ENCODE results near the gene ARHGAP22.
"Not testable (repeated sequence)": the region's sequence is repeated elsewhere in the genome, so short reads cannot be mapped to it uniquely, and the experiment has no call there.

The ARHGAP22 gene

DNA sequence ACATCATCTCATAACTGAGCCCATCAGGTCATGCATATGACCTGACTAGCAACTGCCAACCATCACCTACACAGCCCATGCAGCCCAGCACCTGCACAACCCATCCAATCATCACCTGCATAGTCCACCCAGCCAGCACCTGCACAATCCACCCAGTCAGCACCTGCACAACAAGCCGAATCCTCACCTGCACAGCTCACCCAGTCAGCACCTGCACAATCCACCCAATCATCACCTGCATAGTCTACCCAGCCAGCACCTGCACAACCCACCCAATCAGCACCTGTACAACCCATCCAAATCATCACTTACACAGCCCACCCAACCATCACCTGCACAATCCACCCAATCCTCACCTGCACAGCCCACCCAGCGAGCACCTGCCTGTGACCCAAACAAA is 46.4 kb upstream of the ARHGAP22 start:
- Histone ChIP-seq H3K4me3 (ENCODE audit: severe bottlenecking) (no peak overlapping the region), H3K36me3 (ENCODE audit: low read depth) (no peaks in the 10 kb centered on the region), H3K9me3 (ENCODE audit: severe bottlenecking) (no peaks in the 10 kb centered on the region), H3K4me1 (ENCODE audit: insufficient read depth, poor library complexity, severe bottlenecking) (no peaks in the 10 kb centered on the region), H3K27ac (ENCODE audit: poor library complexity, severe bottlenecking) (no peak overlapping the region), H3K27me3 (ENCODE audit: insufficient read depth, poor library complexity, severe bottlenecking) (no peaks in the 10 kb centered on the region)
- no peak for TF ChIP-seq CTCF (IDR thresholded peaks at IDR 0.05; ENCODE audit: poor library complexity, severe bottlenecking)
- ATAC-seq (ENCODE audit: low read depth), result no peak
- DNase-seq (ENCODE audit: low spot score), result no peak

- no peak for ATAC-seq (ENCODE audit: low read depth)
- no peak overlapping the region for H3K27ac ChIP-seq (ENCODE audit: poor library complexity, severe bottlenecking)
These were observed 44.6 kb upstream of the ARHGAP22 start for GRCh38 chr10:48649349-48649944.

DNA sequence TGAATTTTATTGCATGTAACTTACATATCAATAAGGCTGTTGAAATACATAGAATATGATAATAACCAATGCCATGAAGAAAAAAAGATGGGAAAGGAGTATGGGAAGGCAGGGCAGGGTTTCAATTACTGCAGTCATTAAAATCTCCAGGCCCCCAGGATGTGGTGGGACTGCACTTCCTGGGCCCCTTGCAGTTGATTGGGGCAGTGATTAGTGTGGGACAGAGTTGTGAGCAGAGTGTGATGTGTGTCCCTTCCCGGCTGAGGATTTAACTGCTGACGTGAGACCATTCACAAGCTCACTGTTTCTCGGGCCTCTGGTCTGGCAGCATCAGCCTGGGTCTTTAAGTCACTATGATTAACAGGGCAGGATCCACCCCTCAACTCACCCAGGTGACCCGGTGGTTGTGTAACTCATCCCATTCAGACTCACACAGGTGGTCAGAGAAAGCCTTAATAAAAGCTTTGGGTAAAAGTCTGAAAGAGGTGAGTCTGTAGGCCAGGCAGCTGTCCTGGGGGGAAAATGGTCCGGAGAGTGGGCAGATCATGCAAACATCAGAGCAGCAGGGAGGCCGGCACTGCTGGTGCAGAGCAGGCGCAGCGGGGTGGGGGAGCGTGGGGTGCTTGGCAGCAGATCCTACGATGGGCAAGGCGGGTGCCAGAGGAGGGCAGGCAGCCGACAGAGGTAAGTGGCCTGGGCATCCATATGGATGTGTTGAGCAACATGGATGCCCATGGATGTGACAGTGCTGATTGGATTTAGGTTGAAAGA is 43.5 kb upstream of the ARHGAP22 start:
- H3K9me3 ChIP-seq (ENCODE audit: severe bottlenecking), result no peaks in the 10 kb centered on the region
- no peak for TF ChIP-seq CTCF (IDR thresholded peaks at IDR 0.05; ENCODE audit: poor library complexity, severe bottlenecking)
- no peak for ATAC-seq (ENCODE audit: low read depth)
- H3K4me3 ChIP-seq (ENCODE audit: severe bottlenecking), result no peak overlapping the region
- DNase-seq (ENCODE audit: low spot score), result no peak
- H3K27me3 ChIP-seq (ENCODE audit: insufficient read depth, poor library complexity, severe bottlenecking), result peaks cover 5% of the 10 kb centered on the region
- no peaks in the 10 kb centered on the region for H3K36me3 ChIP-seq (ENCODE audit: low read depth)
- no peaks in the 10 kb centered on the region for H3K4me1 ChIP-seq (ENCODE audit: insufficient read depth, poor library complexity, severe bottlenecking)
- no peak overlapping the region for H3K27ac ChIP-seq (ENCODE audit: poor library complexity, severe bottlenecking)

More at GRCh38 chr10:48649349-48649944, 44.6 kb upstream of the ARHGAP22 start:
- Histone ChIP-seq H3K4me3 (ENCODE audit: severe bottlenecking) (no peak overlapping the region), H3K4me1 (ENCODE audit: insufficient read depth, poor library complexity, severe bottlenecking) (no peaks in the 10 kb centered on the region), H3K27me3 (ENCODE audit: insufficient read depth, poor library complexity, severe bottlenecking) (peaks cover 5% of the 10 kb centered on the region), H3K36me3 (ENCODE audit: low read depth) (no peaks in the 10 kb centered on the region), H3K9me3 (ENCODE audit: severe bottlenecking) (no peaks in the 10 kb centered on the region)
- DNase-seq (ENCODE audit: low spot score), result no peak
- no peak for TF ChIP-seq CTCF (IDR thresholded peaks at IDR 0.05; ENCODE audit: poor library complexity, severe bottlenecking)

DNA sequence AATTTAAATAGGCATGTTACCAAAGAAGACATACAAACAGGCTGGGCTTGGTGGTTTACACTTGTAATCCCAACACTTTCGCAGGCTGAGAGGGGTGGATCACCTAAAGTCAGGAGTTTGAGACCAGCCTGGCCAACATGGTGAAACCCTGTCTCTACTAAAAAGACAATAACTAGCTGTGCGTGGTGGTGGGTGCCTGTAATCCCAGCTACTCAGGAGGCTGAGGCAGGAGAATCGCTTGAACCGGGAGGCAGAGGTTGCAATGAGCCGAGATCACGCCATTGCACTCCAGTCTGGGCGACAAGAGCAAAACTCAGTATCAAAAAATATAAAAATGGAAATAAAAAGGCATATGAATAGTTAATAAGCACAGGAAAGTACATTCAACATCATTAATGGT is 42.2 kb upstream of the ARHGAP22 start:
- not testable (repeated sequence) for H3K27ac ChIP-seq (ENCODE audit: poor library complexity, severe bottlenecking); H3K4me3 ChIP-seq (ENCODE audit: severe bottlenecking); H3K9me3 ChIP-seq (ENCODE audit: severe bottlenecking); DNase-seq (ENCODE audit: low spot score); H3K36me3 ChIP-seq (ENCODE audit: low read depth); H3K27me3 ChIP-seq (ENCODE audit: insufficient read depth, poor library complexity, severe bottlenecking); ATAC-seq (ENCODE audit: low read depth); H3K4me1 ChIP-seq (ENCODE audit: insufficient read depth, poor library complexity, severe bottlenecking)

DNA sequence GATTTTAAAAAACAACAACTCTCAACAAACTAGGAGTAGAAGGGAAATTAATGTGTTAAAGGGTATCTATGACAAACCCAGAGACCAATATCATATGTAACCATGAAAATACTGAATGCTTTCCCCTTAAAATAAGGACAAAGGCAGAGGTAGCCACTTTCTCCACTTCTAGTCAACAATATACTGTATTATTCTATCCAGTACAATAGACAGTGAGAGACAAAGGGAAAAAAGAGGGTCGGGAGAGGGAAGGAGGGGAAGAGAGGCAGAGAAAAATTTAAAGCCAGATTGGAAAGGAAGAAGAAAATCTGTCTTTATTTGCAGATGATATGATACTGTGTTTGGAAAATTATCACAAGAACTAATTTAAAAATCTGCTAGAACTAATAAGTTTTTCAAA is 40.7 kb upstream of the ARHGAP22 start:
- TF ChIP-seq CTCF (IDR thresholded peaks at IDR 0.05; ENCODE audit: poor library complexity, severe bottlenecking), result no peak
- no peak for ATAC-seq (ENCODE audit: low read depth)
- Histone ChIP-seq H3K4me3 (ENCODE audit: severe bottlenecking) (no peak overlapping the region), H3K4me1 (ENCODE audit: insufficient read depth, poor library complexity, severe bottlenecking) (no peaks in the 10 kb centered on the region), H3K27me3 (ENCODE audit: insufficient read depth, poor library complexity, severe bottlenecking) (peaks cover 5% of the 10 kb centered on the region), H3K27ac (ENCODE audit: poor library complexity, severe bottlenecking) (no peak overlapping the region), H3K36me3 (ENCODE audit: low read depth) (no peaks in the 10 kb centered on the region), H3K9me3 (ENCODE audit: severe bottlenecking) (no peaks in the 10 kb centered on the region)
- no peak for DNase-seq (ENCODE audit: low spot score)

GRCh38 chr10:48641099-48641690 is 36.3 kb upstream of the ARHGAP22 start:
- H3K4me3 ChIP-seq (ENCODE audit: severe bottlenecking); ATAC-seq (ENCODE audit: low read depth); H3K27ac ChIP-seq (ENCODE audit: poor library complexity, severe bottlenecking); H3K36me3 ChIP-seq (ENCODE audit: low read depth); DNase-seq (ENCODE audit: low spot score); H3K9me3 ChIP-seq (ENCODE audit: severe bottlenecking); H3K27me3 ChIP-seq (ENCODE audit: insufficient read depth, poor library complexity, severe bottlenecking); H3K4me1 ChIP-seq (ENCODE audit: insufficient read depth, poor library complexity, severe bottlenecking): not testable (repeated sequence)
